Measurements from ENCODE around the gene STARD7. TPM values are rescaled to one million over a fixed set of nuclear protein-coding genes. Genes with fewer than 3 reads are reported as not detected.
A peak's percentile ranks its signal among the peaks of the same experiment; 100 is the strongest.

Gene STARD7
- total and polyA plus RNA-seq, 10 of the 15 experiments (the other 5 are each of a cell fraction or from before 2014, with no cell fraction given): 85.4 to 237 (median 153) TPM

GRCh38 chr2:96145036-96145847 lies 63.4 kb downstream of the STARD7 start, which contains the start of gene DUSP2 (continued):
- peak; percentile 99 for TF ChIP-seq ZNF687 (IDR thresholded peaks at IDR 0.05)
- no peak for TF ChIP-seq NR2C2 (IDR thresholded peaks at IDR 0.05; ENCODE audit: borderline replicate concordance, control insufficient read depth, insufficient read length, low read depth)
- peak; percentile 91 for TF ChIP-seq IKZF1 (conservative IDR thresholded peaks at IDR 0.05)
- peak; percentile 98 for TF ChIP-seq MXI1 (IDR thresholded peaks at IDR 0.05; ENCODE audit: low read depth, low read length)
- TF ChIP-seq KAT2A (conservative IDR thresholded peaks at IDR 0.05; ENCODE audit: control insufficient read depth, low read depth, low read length): no peak
- no peak for TF ChIP-seq POLR2A (IDR thresholded peaks at IDR 0.05; ENCODE audit: low read depth, low read length)
- no peak for TF ChIP-seq NFIC (IDR thresholded peaks at IDR 0.05; ENCODE audit: low read depth, low read length)

Measured in GM12878 (cell line).